ENCODE measurements around the gene CDC42SE1. TPM values are rescaled to one million over a fixed set of nuclear protein-coding genes. Genes with fewer than 3 reads are reported as not detected.

Gene CDC42SE1
- polyA plus RNA-seq, 1 donor = 58.2 TPM

DNA sequence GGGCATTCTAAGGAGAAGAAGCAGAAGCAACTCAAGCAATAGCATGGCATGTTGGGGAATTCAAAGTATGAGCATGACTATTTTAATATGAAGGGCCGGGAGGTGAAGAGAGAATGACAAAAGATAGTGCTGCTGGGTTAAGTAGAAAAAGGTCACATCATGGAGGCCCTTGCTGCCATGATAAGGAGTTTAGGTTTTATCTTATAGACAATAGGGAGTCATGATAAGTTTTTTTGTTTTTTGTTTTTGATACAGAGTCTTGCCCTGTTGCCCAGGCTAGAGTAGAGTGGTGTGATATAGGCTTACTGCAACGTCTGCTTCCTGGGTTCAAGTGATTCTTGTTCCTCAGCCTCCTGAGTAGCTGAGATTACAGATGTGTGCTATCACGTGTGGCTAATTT lies 19.9 kb downstream of the CDC42SE1 start:
- no peaks in the 10 kb centered on the region for H3K27me3 ChIP-seq (ENCODE audit: control insufficient read depth, insufficient read depth, low read length)
- H3K4me1 ChIP-seq (ENCODE audit: control insufficient read depth, insufficient read depth, low read length) = no peaks in the 10 kb centered on the region
- peaks cover 7% of the 10 kb centered on the region for H3K36me3 ChIP-seq (ENCODE audit: control insufficient read depth, insufficient read depth, low read length)
- H3K27ac ChIP-seq (ENCODE audit: low read length) = no peak overlapping the region
- no peaks in the 10 kb centered on the region for H3K9me3 ChIP-seq (ENCODE audit: control insufficient read depth, low read depth, low read length)
- no peak overlapping the region for H3K4me3 ChIP-seq (ENCODE audit: low read length)
- DNase-seq = no peak
- no CpG with 5 or more reads among the region's 3 CpGs for WGBS (ENCODE audit: insufficient coverage, low lambda C conversion rate)

DNA sequence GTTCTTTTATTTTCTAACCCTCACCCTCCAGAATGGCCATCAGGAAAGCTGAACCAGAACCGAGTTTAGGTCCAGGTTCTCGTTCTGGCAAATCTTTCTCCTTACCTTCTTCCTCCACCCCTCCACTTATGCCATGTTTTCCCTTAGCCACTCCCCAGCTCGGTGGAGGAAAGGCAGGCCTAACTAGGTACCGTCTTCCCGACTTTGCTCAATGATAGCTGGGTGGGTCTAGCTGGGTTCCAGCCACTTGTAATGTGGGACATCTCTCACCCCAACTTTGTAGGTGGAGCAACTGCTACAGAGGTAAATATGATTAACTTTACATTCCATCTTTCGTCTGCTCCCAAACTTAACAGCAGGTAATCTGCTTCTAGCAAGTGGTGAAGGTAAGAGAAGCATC lies 22.4 kb downstream of the CDC42SE1 start:
- no CpG with 5 or more reads among the region's 6 CpGs for WGBS (ENCODE audit: insufficient coverage, low lambda C conversion rate)
- Histone ChIP-seq H3K4me3 (ENCODE audit: low read length) (no peak overlapping the region), H3K27me3 (ENCODE audit: control insufficient read depth, insufficient read depth, low read length) (no peaks in the 10 kb centered on the region), H3K4me1 (ENCODE audit: control insufficient read depth, insufficient read depth, low read length) (no peaks in the 10 kb centered on the region), H3K36me3 (ENCODE audit: control insufficient read depth, insufficient read depth, low read length) (peaks cover 21% of the 10 kb centered on the region), H3K27ac (ENCODE audit: low read length) (no peak overlapping the region), H3K9me3 (ENCODE audit: control insufficient read depth, low read depth, low read length) (no peaks in the 10 kb centered on the region)
- DNase-seq = no peak

DNA sequence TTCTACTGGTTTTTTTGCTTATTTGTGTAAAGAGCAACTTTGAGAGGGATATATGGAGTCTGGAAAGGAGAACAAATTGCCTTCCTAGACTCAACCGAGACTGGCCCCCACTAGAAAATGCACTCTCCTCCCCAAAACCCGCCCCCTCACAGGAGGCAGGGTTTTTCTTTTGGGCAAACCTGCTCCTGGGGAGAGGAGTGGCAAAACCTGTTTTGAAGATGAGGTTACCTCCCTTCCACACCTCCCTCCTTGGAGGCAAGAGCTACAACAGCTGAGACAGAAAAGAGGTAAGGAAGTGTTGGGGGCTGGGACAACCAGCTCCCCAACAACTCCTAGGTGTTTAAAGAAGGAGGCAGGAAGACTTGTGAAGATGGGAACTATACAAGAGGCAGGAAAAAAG lies 23.1 kb downstream of the CDC42SE1 start, which contains the start of gene BNIPL:
Gene BNIPL, plus strand, starts transcription at position 231 of the 400 bp plus-strand sequence. Its CDS starts 140 bp downstream, at position 371.
- no peaks in the 10 kb centered on the region for H3K9me3 ChIP-seq (ENCODE audit: control insufficient read depth, low read depth, low read length)
- H3K36me3 ChIP-seq (ENCODE audit: control insufficient read depth, insufficient read depth, low read length) = peaks cover 26% of the 10 kb centered on the region
- no peak within 1 kb of the TSS for H3K4me3 ChIP-seq (ENCODE audit: low read length)
- no CpG with 5 or more reads among the region's 2 CpGs for WGBS (ENCODE audit: insufficient coverage, low lambda C conversion rate)
- H3K27me3 ChIP-seq (ENCODE audit: control insufficient read depth, insufficient read depth, low read length) = no peaks in the 10 kb centered on the region
- no peaks in the 10 kb centered on the region for H3K4me1 ChIP-seq (ENCODE audit: control insufficient read depth, insufficient read depth, low read length)
- DNase-seq = no peak
- no peak within 1 kb of the TSS for H3K27ac ChIP-seq (ENCODE audit: low read length)

DNA sequence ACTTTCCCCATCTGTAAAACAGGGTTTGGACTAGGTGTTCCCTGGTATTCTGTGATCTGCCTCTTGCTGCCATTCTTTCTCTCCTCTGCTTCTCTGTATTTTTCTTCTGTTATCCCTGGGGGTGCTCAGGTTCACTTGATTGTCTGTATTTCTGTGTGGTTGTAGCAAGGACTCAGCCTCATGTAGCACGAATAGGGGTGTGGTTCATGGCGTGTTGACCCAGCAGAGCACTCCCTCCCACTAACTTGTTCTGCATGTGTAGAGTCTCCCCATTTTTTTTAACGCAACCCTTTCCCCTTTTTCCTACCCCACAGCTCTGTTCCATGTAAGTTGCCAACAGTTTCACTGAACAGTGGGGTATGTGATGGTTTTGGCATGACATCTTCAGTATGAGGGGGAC lies 24.3 kb downstream of the CDC42SE1 start:
- Histone ChIP-seq H3K4me1 (ENCODE audit: control insufficient read depth, insufficient read depth, low read length) (no peaks in the 10 kb centered on the region), H3K36me3 (ENCODE audit: control insufficient read depth, insufficient read depth, low read length) (peaks cover 33% of the 10 kb centered on the region), H3K27ac (ENCODE audit: low read length) (no peak overlapping the region), H3K4me3 (ENCODE audit: low read length) (no peak overlapping the region), H3K27me3 (ENCODE audit: control insufficient read depth, insufficient read depth, low read length) (no peaks in the 10 kb centered on the region), H3K9me3 (ENCODE audit: control insufficient read depth, low read depth, low read length) (no peaks in the 10 kb centered on the region)
- no peak for DNase-seq
- no CpG with 5 or more reads among the region's 3 CpGs for WGBS (ENCODE audit: insufficient coverage, low lambda C conversion rate)

DNA sequence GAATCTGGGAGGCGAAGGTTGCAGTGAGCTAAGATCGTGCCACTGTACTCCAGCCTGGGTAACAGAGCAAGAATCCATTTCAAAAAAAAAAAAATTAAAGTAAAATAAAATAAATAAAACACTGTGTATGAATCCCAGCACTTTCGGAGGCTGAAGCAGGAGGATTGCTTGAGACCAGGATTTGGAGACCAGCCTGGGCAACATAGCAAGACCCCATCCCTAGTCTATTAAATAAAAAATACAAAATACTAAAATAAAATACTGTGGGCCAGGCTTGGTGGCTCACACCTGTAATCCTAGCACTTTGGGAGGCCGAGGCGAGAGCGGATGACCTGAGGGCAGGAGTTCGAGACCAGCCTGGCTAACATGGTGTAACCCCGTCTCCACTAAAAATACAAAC lies 27.3 kb downstream of the CDC42SE1 start:
- no peak overlapping the region for H3K27ac ChIP-seq (ENCODE audit: low read length)
- no peaks in the 10 kb centered on the region for H3K4me1 ChIP-seq (ENCODE audit: control insufficient read depth, insufficient read depth, low read length)
- no peaks in the 10 kb centered on the region for H3K9me3 ChIP-seq (ENCODE audit: control insufficient read depth, low read depth, low read length)
- DNase-seq = no peak
- no peak overlapping the region for H3K4me3 ChIP-seq (ENCODE audit: low read length)
- H3K27me3 ChIP-seq (ENCODE audit: control insufficient read depth, insufficient read depth, low read length) = no peaks in the 10 kb centered on the region
- peaks cover 58% of the 10 kb centered on the region for H3K36me3 ChIP-seq (ENCODE audit: control insufficient read depth, insufficient read depth, low read length)
- 100% methylated on average over 3 of the region's 8 CpGs for WGBS (ENCODE audit: insufficient coverage, low lambda C conversion rate)

DNA sequence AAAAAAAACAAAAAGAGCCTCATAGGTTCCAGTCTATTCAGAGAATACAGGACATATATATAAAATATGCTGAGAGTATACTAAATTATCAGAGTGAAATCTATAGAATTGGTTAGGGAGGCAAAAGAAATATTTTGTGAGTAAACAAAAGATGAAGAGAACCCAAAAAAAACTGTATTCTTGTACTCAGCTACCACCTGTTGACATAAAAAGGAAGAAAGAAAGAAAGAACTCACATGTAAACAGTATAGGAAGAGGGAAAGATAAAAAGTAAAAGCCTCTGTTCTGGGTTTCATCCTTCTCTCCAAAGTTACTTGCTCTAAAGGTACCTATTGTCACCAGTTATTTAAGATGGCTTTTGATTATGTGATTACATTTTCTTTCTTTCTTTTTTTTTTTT lies 33.0 kb downstream of the CDC42SE1 start:
- Histone ChIP-seq H3K27me3 (ENCODE audit: control insufficient read depth, insufficient read depth, low read length) (no peaks in the 10 kb centered on the region), H3K9me3 (ENCODE audit: control insufficient read depth, low read depth, low read length) (no peaks in the 10 kb centered on the region), H3K36me3 (ENCODE audit: control insufficient read depth, insufficient read depth, low read length) (peaks cover 53% of the 10 kb centered on the region), H3K27ac (ENCODE audit: low read length) (no peak overlapping the region), H3K4me1 (ENCODE audit: control insufficient read depth, insufficient read depth, low read length) (no peaks in the 10 kb centered on the region), H3K4me3 (ENCODE audit: low read length) (no peak overlapping the region)
- DNase-seq = no peak

DNA sequence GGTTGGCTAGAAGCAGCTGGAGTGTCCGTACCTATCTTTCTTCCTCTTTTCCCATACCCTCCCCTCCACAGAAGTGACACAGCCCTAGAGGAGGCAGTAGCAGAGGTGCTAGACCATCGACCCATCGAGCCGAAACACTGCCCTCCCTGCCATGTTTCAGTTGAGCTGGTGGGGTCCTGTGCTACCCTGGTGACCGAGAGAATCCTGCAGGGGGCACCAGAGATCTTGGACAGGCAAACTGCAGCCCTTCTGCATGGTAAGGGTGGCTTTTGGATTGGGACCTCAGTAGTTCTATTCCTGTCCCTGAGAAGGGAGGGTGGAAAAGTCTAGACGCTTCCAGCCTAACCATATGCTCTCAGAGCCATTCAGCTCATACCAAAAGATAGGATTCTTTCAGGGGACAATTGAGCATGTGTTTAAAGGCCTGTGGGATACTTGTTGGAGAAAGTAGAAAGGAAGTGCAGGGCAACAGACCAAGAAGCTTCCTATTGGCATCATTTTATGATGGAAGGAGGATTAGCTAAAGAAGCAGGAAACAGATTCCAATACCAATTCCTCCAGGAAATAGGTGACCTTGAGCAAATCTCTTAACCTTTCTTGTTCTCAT lies 34.8 kb downstream of the CDC42SE1 start:
- Histone ChIP-seq H3K9me3 (ENCODE audit: control insufficient read depth, low read depth, low read length) (no peaks in the 10 kb centered on the region), H3K36me3 (ENCODE audit: control insufficient read depth, insufficient read depth, low read length) (peaks cover 45% of the 10 kb centered on the region), H3K27ac (ENCODE audit: low read length) (no peak overlapping the region), H3K27me3 (ENCODE audit: control insufficient read depth, insufficient read depth, low read length) (no peaks in the 10 kb centered on the region), H3K4me3 (ENCODE audit: low read length) (no peak overlapping the region), H3K4me1 (ENCODE audit: control insufficient read depth, insufficient read depth, low read length) (no peaks in the 10 kb centered on the region)
- peak; percentile 41 to 43 for DNase-seq
- WGBS (ENCODE audit: insufficient coverage, low lambda C conversion rate) = 100% methylated on average over 1 of the region's 6 CpGs

DNA sequence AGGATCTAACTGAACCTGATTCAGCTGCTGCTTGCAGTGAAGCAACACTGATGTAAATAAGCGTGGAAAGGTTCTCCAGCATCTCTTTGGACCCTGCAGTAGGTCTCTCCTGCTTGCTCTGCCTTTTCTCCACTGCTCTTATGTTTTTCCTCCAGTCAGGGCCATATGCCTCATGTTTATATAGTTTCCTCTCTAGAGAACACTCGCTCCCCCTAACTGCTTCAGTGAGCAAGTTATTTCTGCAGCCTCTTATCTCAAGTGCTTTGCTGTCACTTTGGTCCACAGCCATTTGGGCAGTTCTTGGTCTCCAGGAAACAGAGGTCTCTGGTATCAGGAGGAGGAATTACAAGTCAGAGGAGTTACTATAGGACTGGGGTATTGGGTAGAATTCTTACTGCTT lies 45.9 kb downstream of the CDC42SE1 start:
- WGBS (ENCODE audit: insufficient coverage, low lambda C conversion rate) = no CpG with 5 or more reads among the region's 2 CpGs
- H3K27me3 ChIP-seq (ENCODE audit: control insufficient read depth, insufficient read depth, low read length) = no peaks in the 10 kb centered on the region
- peak; percentile 60 to 80 for DNase-seq
- peaks cover 4% of the 10 kb centered on the region for H3K36me3 ChIP-seq (ENCODE audit: control insufficient read depth, insufficient read depth, low read length)
- no peak overlapping the region for H3K4me3 ChIP-seq (ENCODE audit: low read length)
- peaks cover 44% of the 10 kb centered on the region for H3K4me1 ChIP-seq (ENCODE audit: control insufficient read depth, insufficient read depth, low read length)
- H3K27ac ChIP-seq (ENCODE audit: low read length) = peak overlapping the region; percentile 80
- H3K9me3 ChIP-seq (ENCODE audit: control insufficient read depth, low read depth, low read length) = no peaks in the 10 kb centered on the region

DNA sequence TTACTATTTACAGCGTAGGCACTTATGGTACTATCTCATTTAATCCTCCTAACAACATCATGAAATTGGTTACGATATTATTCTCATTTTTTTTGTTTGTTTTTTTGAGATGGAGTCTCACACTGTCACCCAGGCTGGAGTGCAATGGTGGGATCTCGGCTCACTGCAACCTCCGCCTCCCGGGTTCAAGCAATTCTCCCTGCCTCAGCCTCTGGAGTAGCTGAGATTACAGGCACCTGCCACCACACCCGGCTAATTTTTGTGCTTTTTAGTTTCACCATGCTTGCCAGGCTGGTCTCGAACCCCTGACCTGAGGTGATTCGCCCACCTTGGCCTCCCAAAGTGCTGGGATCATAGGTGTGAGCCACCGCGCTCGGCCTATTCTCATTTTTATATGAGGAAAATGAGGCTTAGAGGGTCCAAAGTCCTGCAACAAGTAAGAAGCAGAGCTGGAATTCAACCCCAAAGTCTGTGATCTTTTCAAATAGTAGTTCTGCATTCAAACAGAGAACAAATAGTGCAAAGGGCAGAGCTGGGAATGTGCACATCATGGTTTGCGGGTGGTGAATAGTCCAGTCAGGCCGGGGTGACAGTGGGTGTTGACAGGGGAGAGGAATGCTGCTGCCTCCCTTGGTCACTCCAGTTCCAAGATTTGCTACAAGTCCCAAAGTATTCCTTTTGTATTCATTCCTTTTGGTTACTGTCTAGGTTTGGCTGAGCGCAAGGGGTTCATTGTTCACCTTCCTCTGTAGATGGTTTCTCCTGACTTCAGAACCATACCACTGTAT lies 46.5 kb downstream of the CDC42SE1 start:
- H3K36me3 ChIP-seq (ENCODE audit: control insufficient read depth, insufficient read depth, low read length) = peaks cover 2% of the 10 kb centered on the region
- peaks cover 45% of the 10 kb centered on the region for H3K4me1 ChIP-seq (ENCODE audit: control insufficient read depth, insufficient read depth, low read length)
- DNase-seq = peak; percentile 90 to 94
- no peaks in the 10 kb centered on the region for H3K27me3 ChIP-seq (ENCODE audit: control insufficient read depth, insufficient read depth, low read length)
- H3K27ac ChIP-seq (ENCODE audit: low read length) = peak overlapping the region; percentile 80
- WGBS (ENCODE audit: insufficient coverage, low lambda C conversion rate) = 87% methylated on average over 3 of the region's 14 CpGs
- H3K9me3 ChIP-seq (ENCODE audit: control insufficient read depth, low read depth, low read length) = no peaks in the 10 kb centered on the region
- no peak overlapping the region for H3K4me3 ChIP-seq (ENCODE audit: low read length)

DNA sequence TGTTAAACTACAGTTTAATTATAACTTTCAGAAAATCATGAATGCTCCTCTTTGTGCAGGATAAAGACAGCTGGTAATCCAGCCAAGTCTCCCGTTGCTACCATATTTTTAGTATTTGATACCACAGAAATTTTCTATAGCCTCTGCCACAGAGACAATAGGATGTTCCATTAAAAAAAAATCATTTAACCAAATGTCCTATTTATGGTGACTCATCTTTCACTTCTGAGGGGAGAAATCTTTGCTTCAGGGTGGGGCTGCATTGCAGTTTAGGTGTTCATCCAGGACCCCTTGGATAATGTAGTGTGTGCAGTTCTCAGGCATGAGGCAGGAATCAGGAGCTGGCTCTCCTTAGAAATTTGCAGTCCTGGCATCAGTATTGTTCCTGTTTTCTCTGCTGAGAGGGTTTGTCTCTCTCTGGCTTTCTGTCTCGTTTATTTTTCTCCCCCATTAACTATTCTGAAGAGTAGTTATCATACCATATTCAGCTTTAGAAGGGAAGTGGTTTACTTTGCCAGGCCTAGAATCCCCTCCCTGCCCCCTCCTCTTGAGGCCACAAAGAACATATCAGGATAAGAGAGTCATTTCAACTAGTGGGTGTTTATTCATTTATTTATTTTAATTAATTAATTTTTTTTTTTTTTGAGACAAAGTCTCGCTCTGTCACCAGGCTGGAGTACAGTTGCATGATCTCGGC lies 48.1 kb downstream of the CDC42SE1 start:
- Histone ChIP-seq H3K4me3 (ENCODE audit: low read length) (no peak overlapping the region), H3K36me3 (ENCODE audit: control insufficient read depth, insufficient read depth, low read length) (no peaks in the 10 kb centered on the region), H3K9me3 (ENCODE audit: control insufficient read depth, low read depth, low read length) (no peaks in the 10 kb centered on the region), H3K4me1 (ENCODE audit: control insufficient read depth, insufficient read depth, low read length) (peaks cover 55% of the 10 kb centered on the region), H3K27ac (ENCODE audit: low read length) (no peak overlapping the region), H3K27me3 (ENCODE audit: control insufficient read depth, insufficient read depth, low read length) (no peaks in the 10 kb centered on the region)
- no peak for DNase-seq
- WGBS (ENCODE audit: insufficient coverage, low lambda C conversion rate) = 50% methylated on average over 2 of the region's 4 CpGs
